Measurements from ENCODE around the gene N4BP2L1. TPM values are rescaled to one million over a fixed set of nuclear protein-coding genes. Genes with fewer than 3 reads are reported as not detected.

Gene N4BP2L1
- total and polyA plus RNA-seq, 2 of the 8 experiments (the other 6 are each of a cell fraction or from before 2014, with no cell fraction given): 1.3 to 3.1 TPM

DNA sequence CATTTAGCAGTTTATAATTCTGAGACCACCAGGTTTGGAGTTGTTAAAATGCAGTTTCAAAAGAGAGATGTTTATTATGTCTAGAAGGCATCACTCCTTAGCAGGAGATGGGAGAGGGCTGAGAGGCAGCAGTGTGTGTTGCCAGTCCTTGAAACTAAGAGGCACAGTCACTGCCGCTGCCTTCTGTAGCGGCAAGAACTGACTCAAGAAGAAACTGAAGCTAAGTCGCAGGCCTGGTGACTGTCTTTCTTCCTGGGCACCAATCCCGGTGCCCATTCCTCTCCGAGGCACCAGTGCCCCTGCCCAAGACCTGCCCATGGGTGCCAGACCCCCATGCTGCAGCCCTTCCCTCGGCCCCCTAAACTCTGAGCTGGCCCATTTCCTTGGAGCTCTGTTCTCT lies 20.1 kb downstream of the N4BP2L1 start (continued):
- TF ChIP-seq TAF1 (IDR thresholded peaks at IDR 0.05; ENCODE audit: low read depth, low read length) (no peak), RFX5 (IDR thresholded peaks at IDR 0.05; ENCODE audit: borderline replicate concordance, low read depth, low read length) (no peak), CBX8 (IDR thresholded peaks at IDR 0.05; ENCODE audit: borderline replicate concordance, low read depth, low read length) (no peak), RBBP5 (IDR thresholded peaks at IDR 0.05; ENCODE audit: borderline replicate concordance, low read depth, low read length) (no peak)
- TF ChIP-seq, protein P1, sequence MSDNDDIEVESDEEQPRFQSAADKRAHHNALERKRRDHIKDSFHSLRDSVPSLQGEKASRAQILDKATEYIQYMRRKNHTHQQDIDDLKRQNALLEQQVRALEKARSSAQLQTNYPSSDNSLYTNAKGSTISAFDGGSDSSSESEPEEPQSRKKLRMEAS (IDR thresholded peaks at IDR 0.05): no peak

All from H1 (cell line).